ENCODE data around the gene METTL9.
"Not testable (repeated sequence)": the region's sequence is repeated elsewhere in the genome, so short reads cannot be mapped to it uniquely, and the experiment has no call there.

The METTL9 gene

GRCh38 chr16:21667575-21667974, 68.2 kb downstream of the METTL9 start:
- DNase-seq, result no peak

GRCh38 chr16:21673469-21673868, 74.1 kb downstream of the METTL9 start:
- no peak for DNase-seq

- DNase-seq, result not testable (repeated sequence)
Observed at GRCh38 chr16:21674456-21674855, 75.1 kb downstream of the METTL9 start.

GRCh38 chr16:21680714-21681113, 81.3 kb downstream of the METTL9 start:
- DNase-seq, result not testable (repeated sequence)

- DNase-seq, result no peak
Observed at GRCh38 chr16:21683184-21683583, 83.8 kb downstream of the METTL9 start.

GRCh38 chr16:21684199-21684598, 84.8 kb downstream of the METTL9 start:
- DNase-seq, result peak in 1 of 2 experiments; percentile 57

- DNase-seq, result no peak
Observed at GRCh38 chr16:21685034-21685455, 85.7 kb downstream of the METTL9 start.

GRCh38 chr16:21689107-21689506, 89.7 kb downstream of the METTL9 start:
- no peak for DNase-seq

- DNase-seq, result not testable (repeated sequence)
Observed at GRCh38 chr16:21690967-21691366, 91.6 kb downstream of the METTL9 start.

GRCh38 chr16:21694609-21695008, 95.2 kb downstream of the METTL9 start:
- no peak for DNase-seq

- no peak for DNase-seq
Observed at GRCh38 chr16:21697032-21697431, 97.7 kb downstream of the METTL9 start.

GRCh38 chr16:21698169-21699032, 99.0 kb downstream of the METTL9 start:
- DNase-seq, result no peak

- no peak for DNase-seq
Observed at GRCh38 chr16:21701271-21701670, 101.9 kb downstream of the METTL9 start.

- no peak for DNase-seq
Observed at GRCh38 chr16:21702276-21702675, 102.9 kb downstream of the METTL9 start.

GRCh38 chr16:21703156-21703555, 103.8 kb downstream of the METTL9 start:
- no peak for DNase-seq

GRCh38 chr16:21703589-21704174, 104.3 kb downstream of the METTL9 start:
- no peak for DNase-seq

- no peak for DNase-seq
Observed at GRCh38 chr16:21704266-21704665, 104.9 kb downstream of the METTL9 start.

- no peak for DNase-seq
Observed at GRCh38 chr16:21704733-21705132, 105.4 kb downstream of the METTL9 start.
